B cell (primary cell): ENCODE measurements around the gene PRSS21. TPM values are rescaled to one million over a fixed set of nuclear protein-coding genes. Genes with fewer than 3 reads are reported as not detected.

Experiments used
- ATAC-seq: fragments of 200-7000 bp; cut with Tn5 transposase; one replicate; pipeline ENCODE4 v1.10.0; 2021; ENCODE audit warnings: low read depth, mild to moderate bottlenecking, moderate number of reproducible peaks, moderate library complexity
- CTCF ChIA-PET: fragments of 350-600 bp; sonication (Branson Sonifier 250); formaldehyde crosslinking; loops from one replicate; lab custom pipeline; 2021; ENCODE audit warnings: antibody characterized with exemption, inconsistent platforms; lab: Charles Lee
- POLR2A ChIA-PET: fragments of 350-600 bp; sonication (Branson Sonifier 250); formaldehyde crosslinking; loops from one replicate; lab custom pipeline; 2021; ENCODE audit warnings: antibody characterized with exemption; lab: Charles Lee
- DNase-seq: peaks from one replicate; pipeline ENCODE4 v3.0.0; 2013
- H2AFZ ChIP-seq: 2 replicates; pipeline ENCODE4 v1.6.1; 2012; ENCODE audit warnings: mild to moderate bottlenecking, low read depth, low read length; ENCODE audit not compliant: insufficient read depth, poor library complexity, severe bottlenecking
- H3K27ac ChIP-seq, 2 donors: 1 replicate in 1 of 2; 2 replicates in 1 of 2; pipeline ENCODE4 v1.5.1; 2012 to 2013; ENCODE audit warnings: low read length in 2 of 2, mild to moderate bottlenecking in 2 of 2, moderate library complexity in 1 of 2
- H3K27me3 ChIP-seq, 4 experiments: fragments of 200-600 bp in 1 of 4; sonication (generic) in 1 of 4; replicated peaks in 1 of 4; 1 replicate in 2 of 4; 2 replicates in 2 of 4; pipeline versions ENCODE4 v1.6.1 to v1.7.0; 2013 to 2016; ENCODE audit warnings: low read length in 3 of 4, mild to moderate bottlenecking in 2 of 4, mixed read lengths in 1 of 4, moderate library complexity in 1 of 4; ENCODE audit not compliant: insufficient read depth in 4 of 4, control insufficient read depth in 3 of 4; ENCODE audit errors: control extremely low read depth in 1 of 4
- H3K36me3 ChIP-seq, 2 experiments: replicated peaks in 1 of 2; 1 replicate in 1 of 2; 2 replicates in 1 of 2; pipeline versions ENCODE4 v1.6.1 to v1.7.1; 2013; ENCODE audit warnings: low read length in 1 of 2; ENCODE audit not compliant: insufficient read depth in 2 of 2, control insufficient read depth in 1 of 2; ENCODE audit errors: control extremely low read depth in 1 of 2, extremely low read depth in 1 of 2
- H3K4me1 ChIP-seq, 2 donors: fragments of 200-600 bp in 1 of 2; sonication (generic) in 1 of 2; 1 replicate in 1 of 2; 2 replicates in 1 of 2; pipeline versions ENCODE4 v1.5.1 to v1.6.1; 2013 to 2017; ENCODE audit warnings: low read length in 2 of 2; ENCODE audit not compliant: control insufficient read depth in 2 of 2, insufficient read depth in 2 of 2
- H3K4me2 ChIP-seq: replicated peaks from 2 replicates; pipeline ENCODE3; 2012; ENCODE audit warnings: mild to moderate bottlenecking, low read depth, low read length; ENCODE audit not compliant: poor library complexity, severe bottlenecking
- H3K4me3 ChIP-seq, 5 experiments: fragments of 200-600 bp in 1 of 5; sonication (generic) in 1 of 5; 1 replicate in 3 of 5; 2 replicates in 2 of 5; pipeline versions ENCODE4 v1.5.1 to v1.7.0; 2011 to 2016; ENCODE audit warnings: low read length in 4 of 5, mild to moderate bottlenecking in 4 of 5, low read depth in 2 of 5, control low read depth in 1 of 5, moderate library complexity in 1 of 5; ENCODE audit not compliant: insufficient read depth in 1 of 5; ENCODE audit errors: control extremely low read depth in 1 of 5, extremely low read depth in 1 of 5
- H3K79me2 ChIP-seq: fragments of 200-600 bp; sonication (generic); one replicate; pipeline ENCODE4 v1.6.0; 2016; ENCODE audit warnings: low read length; ENCODE audit not compliant: control insufficient read depth, insufficient read depth
- H3K9ac ChIP-seq: fragments of 200-600 bp; sonication (generic); 2 replicates; pipeline ENCODE4 v1.6.1; 2017; ENCODE audit warnings: mild to moderate bottlenecking, low read length, moderate library complexity
- H3K9me3 ChIP-seq, 3 donors: one replicate each; pipeline versions ENCODE4 v1.6.1 to v1.7.1; 2013; ENCODE audit warnings: low read length in 2 of 3; ENCODE audit not compliant: control insufficient read depth in 2 of 3, insufficient read depth in 1 of 3; ENCODE audit errors: control extremely low read depth in 1 of 3
- H4K20me1 ChIP-seq: 2 replicates; pipeline ENCODE4 v1.6.0; 2012; ENCODE audit warnings: mild to moderate bottlenecking, low read length; ENCODE audit not compliant: insufficient read depth, control insufficient read depth, poor library complexity, severe bottlenecking
- H3K27ac Mint-ChIP-seq: one replicate; pipeline ENCODE4 v1.8.0; 2021; ENCODE audit warnings: mixed read lengths
- H3K27me3 Mint-ChIP-seq: one replicate; pipeline ENCODE4 v1.8.0; 2021; ENCODE audit warnings: mixed read lengths
- H3K4me1 Mint-ChIP-seq: one replicate; pipeline ENCODE4 v1.8.0; 2021; ENCODE audit warnings: mixed read lengths
- H3K4me3 Mint-ChIP-seq: one replicate; pipeline ENCODE4 v1.8.0; 2021; ENCODE audit warnings: mixed read lengths
- H3K9me3 Mint-ChIP-seq: one replicate; pipeline ENCODE4 v1.8.0; 2022; ENCODE audit warnings: mixed read lengths; ENCODE audit not compliant: insufficient read depth
- CTCF ChIP-seq: fragments of 200-600 bp; IDR thresholded peaks from one replicate; pipeline ENCODE4 v1.8.0; 2022; ENCODE audit warnings: antibody characterized with exemption, mild to moderate bottlenecking
- EZH2 ChIP-seq: IDR thresholded peaks from 2 replicates; pipeline ENCODE4 v1.6.1; 2012; ENCODE audit warnings: borderline replicate concordance, low read depth, mild to moderate bottlenecking, moderate library complexity, low read length; ENCODE audit not compliant: insufficient read depth, poor library complexity, severe bottlenecking
- WGBS: methylation state at CpG from one replicate; pipeline ENCODE4 v1.1.5; 2013; ENCODE audit warnings: missing lambda C conversion rate; ENCODE audit not compliant: insufficient coverage; 5-methylcytosine and 5-hydroxymethylcytosine counted together
- intact Hi-C: fragments of 100-400 bp; cut with micrococcal nuclease; formaldehyde crosslinking; loops from one replicate; pipeline ENCODE4 v1.10.0; 2022
- polyA plus RNA-seq: library from polyadenylated mRNA; depleted of rRNA; stranded (reverse); fragments of >200 nt; gene quantifications from 2 replicates; pipeline ENCODE4 v1.2.3, GENCODE V29; 2012
- total RNA-seq, 2 donors: library from RNA; stranded (reverse); fragments of 120-200 nt in 1 of 2; gene quantifications; 1 replicate in 1 of 2; 2 replicates in 1 of 2; pipeline versions ENCODE4 v1.2.3 to v1.2.4, GENCODE V29; 2013 to 2022

PRSS21 gene
- total and polyA plus RNA-seq, 2 donors (not counting 1 experiment from before 2014, with no cell fraction given) = 2.0 to 5.8 TPM

- no peak overlapping the region for H3K4me3 Mint-ChIP-seq
- intact Hi-C loops = no loop called here
- 70% methylated on average over 3 of the region's 5 CpGs for WGBS
- Histone ChIP-seq H3K27ac (no peak overlapping the region), H3K9ac (no peak overlapping the region), H3K27me3 (peaks cover 0 to 46% (median 12%) of the 10 kb centered on the region in 4 experiments), H3K4me2 (no peak overlapping the region), H3K36me3 (no peaks in the 10 kb centered on the region), H3K79me2 (no peaks in the 10 kb centered on the region), H3K4me3 (no peak overlapping the region), H3K4me1 (peaks cover 5 to 8% of the 10 kb centered on the region in 2 donors), H3K9me3 (peaks cover 0 to 4% (median 0%) of the 10 kb centered on the region in 3 donors), H4K20me1 (no peaks in the 10 kb centered on the region), H2AFZ (no peak overlapping the region)
- TF ChIP-seq EZH2 (no peak), CTCF (no peak)
- H3K27ac Mint-ChIP-seq = no peak overlapping the region
- peaks cover 5% of the 10 kb centered on the region for H3K4me1 Mint-ChIP-seq
- DNase-seq (no peak), ATAC-seq (no peak)
- H3K27me3 Mint-ChIP-seq = peaks cover 46% of the 10 kb centered on the region
- ChIA-PET CTCF (no interaction called here), POLR2A (no interaction called here)
- H3K9me3 Mint-ChIP-seq = no peaks in the 10 kb centered on the region
These were observed 26.4 kb upstream of the PRSS21 start for GRCh38 chr16:2790631-2791030.

GRCh38 chr16:2791174-2791573 lies 25.9 kb upstream of the PRSS21 start:
- Histone ChIP-seq H3K27ac (no peak overlapping the region), H3K9me3 (no peaks in the 10 kb centered on the region), H3K36me3 (no peaks in the 10 kb centered on the region), H3K4me1 (peaks cover 0 to 3% of the 10 kb centered on the region in 2 donors), H3K4me2 (no peak overlapping the region), H4K20me1 (no peaks in the 10 kb centered on the region), H3K79me2 (no peaks in the 10 kb centered on the region), H3K9ac (no peak overlapping the region), H3K4me3 (no peak overlapping the region), H2AFZ (no peak overlapping the region), H3K27me3 (peaks cover 0 to 40% (median 10%) of the 10 kb centered on the region in 4 experiments)
- WGBS = 87% methylated on average over 5 of the region's 8 CpGs
- Mint-ChIP-seq H3K4me1 (no peaks in the 10 kb centered on the region), H3K4me3 (no peak overlapping the region), H3K9me3 (no peaks in the 10 kb centered on the region), H3K27ac (no peak overlapping the region), H3K27me3 (peaks cover 47% of the 10 kb centered on the region)
- POLR2A ChIA-PET = no interaction called here
- intact Hi-C loops = no loop called here
- no peak for ATAC-seq
- CTCF ChIA-PET = no interaction called here
- TF ChIP-seq EZH2 (no peak), CTCF (no peak)
- DNase-seq = no peak
